NB4 (cell line): Measurements from ENCODE around the gene AGAP1.

Experiments
- CTCF ChIP-seq: IDR thresholded peaks from one replicate; pipeline ENCODE4 v1.5.1; 2012; ENCODE audit warnings: low read depth, low read length
- MYC ChIP-seq: IDR thresholded peaks from 2 replicates; pipeline ENCODE4 v1.6.1; 2011; ENCODE audit warnings: low read depth, low read length
- POLR2A ChIP-seq: IDR thresholded peaks from 2 replicates; pipeline ENCODE4 v1.6.1; 2011; ENCODE audit warnings: mild to moderate bottlenecking; ENCODE audit not compliant: insufficient read length; ENCODE audit errors: extremely low read depth

GRCh38 chr2:236180831-236181453 lies 687.1 kb downstream of the AGAP1 start:
- TF ChIP-seq CTCF (peak; percentile 66), POLR2A (no peak), MYC (no peak)
